ENCODE measurements around the gene BTNL9. TPM values are rescaled to one million over a fixed set of nuclear protein-coding genes. Genes with fewer than 3 reads are reported as not detected.
"Not testable (repeated sequence)": the region's sequence is repeated elsewhere in the genome, so short reads cannot be mapped to it uniquely, and the experiment has no call there.

The BTNL9 gene
- total RNA-seq, 1 donor from 2014 or later: not detected

GRCh38 chr5:181042722-181043121 lies 2.7 kb downstream of the BTNL9 start:
- no peak for DNase-seq (ENCODE audit: low read depth)

GRCh38 chr5:181043285-181044092 lies 3.4 kb downstream of the BTNL9 start:
- no peak for DNase-seq (ENCODE audit: low read depth)

GRCh38 chr5:181044093-181044599 lies 4.1 kb downstream of the BTNL9 start:
- DNase-seq (ENCODE audit: low read depth): no peak

- DNase-seq (ENCODE audit: low read depth): no peak
Measured at GRCh38 chr5:181044662-181045305, 4.7 kb downstream of the BTNL9 start.

- no peak for DNase-seq (ENCODE audit: low read depth)
Measured at GRCh38 chr5:181045316-181045715, 5.2 kb downstream of the BTNL9 start.

GRCh38 chr5:181045857-181046256 lies 5.8 kb downstream of the BTNL9 start:
- not testable (repeated sequence) for DNase-seq (ENCODE audit: low read depth)

- DNase-seq (ENCODE audit: low read depth): no peak
Measured at GRCh38 chr5:181047288-181047687, 7.2 kb downstream of the BTNL9 start.

- no peak for DNase-seq (ENCODE audit: low read depth)
Measured at GRCh38 chr5:181047921-181048320, 7.9 kb downstream of the BTNL9 start.

GRCh38 chr5:181050016-181050415 lies 9.9 kb downstream of the BTNL9 start:
- DNase-seq (ENCODE audit: low read depth): no peak

- no peak for DNase-seq (ENCODE audit: low read depth)
Measured at GRCh38 chr5:181051841-181052671, 12.0 kb downstream of the BTNL9 start.

GRCh38 chr5:181052672-181053487 lies 12.8 kb downstream of the BTNL9 start:
- DNase-seq (ENCODE audit: low read depth): no peak

GRCh38 chr5:181053488-181054121 lies 13.5 kb downstream of the BTNL9 start:
- no peak for DNase-seq (ENCODE audit: low read depth)

- DNase-seq (ENCODE audit: low read depth): no peak
Measured at GRCh38 chr5:181054138-181054537, 14.1 kb downstream of the BTNL9 start.

GRCh38 chr5:181054871-181055459 lies 14.9 kb downstream of the BTNL9 start:
- no peak for DNase-seq (ENCODE audit: low read depth)

- DNase-seq (ENCODE audit: low read depth): no peak
Measured at GRCh38 chr5:181056431-181056830, 16.4 kb downstream of the BTNL9 start.

- DNase-seq (ENCODE audit: low read depth): no peak
Measured at GRCh38 chr5:181058321-181058720, 18.3 kb downstream of the BTNL9 start.

- DNase-seq (ENCODE audit: low read depth): no peak
Measured at GRCh38 chr5:181058786-181059296, 18.8 kb downstream of the BTNL9 start.

- DNase-seq (ENCODE audit: low read depth): no peak
Measured at GRCh38 chr5:181059297-181060230, 19.5 kb downstream of the BTNL9 start.

- no peak for DNase-seq (ENCODE audit: low read depth)
Measured at GRCh38 chr5:181060231-181060590, 20.1 kb downstream of the BTNL9 start.

All from myocyte (in vitro differentiated cells).